ENCODE measurements around the gene AMT.

AMT gene, protein sequence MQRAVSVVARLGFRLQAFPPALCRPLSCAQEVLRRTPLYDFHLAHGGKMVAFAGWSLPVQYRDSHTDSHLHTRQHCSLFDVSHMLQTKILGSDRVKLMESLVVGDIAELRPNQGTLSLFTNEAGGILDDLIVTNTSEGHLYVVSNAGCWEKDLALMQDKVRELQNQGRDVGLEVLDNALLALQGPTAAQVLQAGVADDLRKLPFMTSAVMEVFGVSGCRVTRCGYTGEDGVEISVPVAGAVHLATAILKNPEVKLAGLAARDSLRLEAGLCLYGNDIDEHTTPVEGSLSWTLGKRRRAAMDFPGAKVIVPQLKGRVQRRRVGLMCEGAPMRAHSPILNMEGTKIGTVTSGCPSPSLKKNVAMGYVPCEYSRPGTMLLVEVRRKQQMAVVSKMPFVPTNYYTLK

GRCh38 chr3:49422379-49423248 is at the start of gene AMT:
AMT (minus strand) TSS chr3:49422473; CDS start chr3:49422450, 23 bp downstream.
- DNase-seq = no peak

DNA sequence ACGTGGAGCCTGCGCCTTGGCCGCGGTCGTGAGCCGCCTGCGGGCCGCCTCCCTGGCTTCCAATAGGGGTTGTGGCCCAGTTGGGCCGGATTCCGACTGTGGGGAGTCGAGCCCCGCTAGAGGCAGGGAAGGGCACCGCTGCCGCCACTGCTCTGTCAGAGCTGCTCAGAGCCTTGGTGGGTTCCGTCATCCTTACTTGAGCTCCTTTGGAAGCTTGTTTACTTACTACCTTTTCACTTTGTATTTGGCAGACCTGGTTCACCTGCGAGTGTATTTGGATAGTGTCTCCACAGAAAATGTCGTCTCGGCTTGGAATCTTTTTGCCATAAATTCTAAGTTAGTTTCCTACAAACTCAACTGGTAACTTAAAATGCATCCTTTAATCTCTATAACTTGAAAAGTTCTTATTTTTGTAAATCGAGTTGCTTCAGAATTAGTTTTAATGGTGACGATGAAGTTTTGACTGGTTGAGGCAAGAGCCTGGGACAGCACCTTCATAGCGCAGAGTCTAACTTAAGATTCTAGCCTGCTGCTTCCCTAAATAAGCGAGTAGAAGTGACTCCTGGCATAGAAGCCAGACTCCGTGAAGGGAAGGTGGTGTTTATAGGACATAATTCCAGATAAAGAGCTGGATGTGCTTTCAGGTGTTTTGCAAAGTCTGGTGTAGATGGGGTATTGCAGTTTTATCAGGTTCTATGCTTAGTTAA is 48.6 kb upstream of the AMT start:
- no peak for DNase-seq

DNA sequence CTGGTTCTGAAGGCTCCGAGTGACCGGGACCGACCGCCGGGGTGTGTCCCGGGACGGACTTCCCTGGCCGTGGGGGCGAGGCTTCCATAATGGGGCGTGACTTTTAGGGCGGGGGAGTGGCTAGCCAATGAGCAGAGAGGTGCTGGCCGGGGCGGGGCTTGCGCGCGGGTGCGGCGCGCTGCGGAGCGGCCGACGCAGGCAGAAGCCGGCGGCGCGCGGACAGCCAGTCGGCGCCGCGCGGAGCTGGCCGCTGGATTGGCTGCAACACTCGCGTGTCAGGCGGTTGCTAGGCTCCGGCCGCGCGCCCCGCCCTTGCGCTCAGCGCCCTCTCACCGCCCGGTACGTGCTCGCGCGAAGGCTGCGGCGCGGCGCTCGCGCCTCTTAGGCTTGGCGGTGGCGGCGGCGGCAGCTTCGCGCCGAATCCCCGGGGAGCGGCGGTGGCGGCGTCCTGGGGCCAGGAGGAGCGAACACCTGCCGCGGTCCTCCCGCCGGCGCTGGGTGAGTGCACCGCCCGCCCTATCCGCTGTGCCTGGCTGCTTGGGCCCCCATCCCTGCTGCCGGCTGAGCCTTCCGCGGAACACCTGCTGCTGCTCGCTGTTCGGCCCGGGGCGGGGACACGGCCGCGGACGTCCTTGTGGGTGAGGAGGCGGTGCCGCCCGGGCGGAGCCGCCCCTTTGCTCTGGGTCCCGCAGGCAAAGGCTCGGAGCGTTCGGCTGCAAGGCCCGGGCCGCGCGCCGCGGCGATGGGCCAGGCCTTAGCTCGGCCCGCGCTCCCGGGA is 47.9 kb upstream of the AMT start, which contains the start of gene DAG1:
TSS of gene DAG1 (plus strand) at position 332 of the 778 bp plus-strand sequence. CDS start 40,268 bp downstream, outside the sequence.
- DNase-seq = peak; percentile 73

GRCh38 chr3:49469037-49469935 is 47.0 kb upstream of the AMT start:
- no peak for DNase-seq

DNA sequence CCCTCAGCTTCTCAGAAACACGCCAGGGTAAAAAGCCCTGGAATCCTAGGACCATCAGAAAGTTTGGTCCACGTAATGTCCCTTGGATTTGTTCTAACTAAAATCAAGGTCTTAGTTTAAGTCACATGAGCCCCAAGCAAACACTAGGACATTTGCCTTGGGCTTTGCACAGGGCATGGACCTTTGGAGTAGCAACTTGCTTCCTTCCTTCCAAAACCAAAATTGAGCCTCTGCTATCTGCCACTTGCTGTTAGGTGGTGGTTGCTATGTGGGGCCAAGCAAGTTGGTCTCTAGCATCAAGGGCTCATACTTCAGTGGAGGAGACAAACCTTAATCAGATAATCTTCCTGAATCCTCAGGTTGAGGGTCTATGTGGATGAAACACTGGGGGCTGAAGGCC is 43.8 kb upstream of the AMT start:
- no peak for DNase-seq

DNA sequence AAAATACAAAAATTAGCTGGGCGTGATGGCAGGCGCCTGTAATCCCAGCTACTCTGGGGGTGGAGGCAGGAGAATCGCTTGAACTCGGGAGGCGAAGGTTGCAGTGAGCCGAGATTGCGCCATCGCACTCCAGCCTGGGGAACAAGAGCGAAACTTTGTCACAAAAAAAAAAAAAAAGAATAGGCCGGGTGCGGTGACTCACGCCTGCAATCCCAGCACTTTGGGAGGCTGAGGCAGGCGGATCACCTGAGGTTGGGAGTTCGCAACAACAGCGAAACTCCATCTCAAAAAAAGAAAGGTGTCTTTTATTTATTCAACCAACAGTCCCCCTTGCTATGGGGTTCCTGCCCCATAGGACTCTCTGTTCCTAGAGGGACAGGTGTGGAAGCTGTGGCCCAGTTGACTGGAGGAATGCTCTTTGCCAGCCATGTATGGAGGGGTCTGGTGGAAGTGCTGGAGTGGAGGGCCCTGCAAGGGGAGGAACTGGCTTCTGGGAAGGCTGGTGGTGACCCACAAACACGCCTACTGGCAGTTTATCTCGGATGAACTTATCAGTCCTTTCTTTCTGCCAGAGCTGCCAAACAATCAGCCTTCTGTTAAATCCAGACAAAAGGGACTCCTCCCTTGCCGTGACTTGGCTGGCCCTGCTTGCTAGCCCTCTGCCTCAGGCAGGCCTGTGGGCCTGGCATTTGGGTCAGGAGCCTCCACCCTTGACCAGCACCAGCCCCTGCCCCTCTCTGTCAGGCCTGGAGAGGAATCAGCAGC is 43.2 kb upstream of the AMT start:
- no peak for DNase-seq

- no peak for DNase-seq
Observed at GRCh38 chr3:49462222-49462621, 39.9 kb upstream of the AMT start.

- no peak for DNase-seq
Observed at GRCh38 chr3:49461443-49462171, 39.3 kb upstream of the AMT start.

DNA sequence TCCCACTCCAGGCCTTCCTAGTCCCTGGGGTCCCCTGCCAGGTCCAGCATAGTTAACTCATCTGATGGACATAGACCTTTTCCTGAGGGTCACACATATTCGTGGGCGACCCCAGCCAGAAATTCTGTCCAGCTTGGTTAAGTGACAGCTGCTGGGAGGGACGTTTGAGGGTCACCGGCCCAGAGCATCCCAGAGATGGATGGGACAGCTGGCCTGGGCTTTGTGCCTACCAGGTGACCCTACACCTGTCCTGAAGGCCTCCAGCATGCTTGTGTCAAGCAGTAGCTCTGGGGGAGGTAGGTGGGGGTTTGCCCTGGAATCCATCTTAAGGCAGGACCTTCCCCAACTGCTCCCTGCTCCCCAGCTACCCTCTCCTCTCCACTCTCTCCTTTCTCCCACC is 38.7 kb upstream of the AMT start:
- no peak for DNase-seq

- no peak for DNase-seq
Observed at GRCh38 chr3:49460188-49460890, 38.1 kb upstream of the AMT start.

DNA sequence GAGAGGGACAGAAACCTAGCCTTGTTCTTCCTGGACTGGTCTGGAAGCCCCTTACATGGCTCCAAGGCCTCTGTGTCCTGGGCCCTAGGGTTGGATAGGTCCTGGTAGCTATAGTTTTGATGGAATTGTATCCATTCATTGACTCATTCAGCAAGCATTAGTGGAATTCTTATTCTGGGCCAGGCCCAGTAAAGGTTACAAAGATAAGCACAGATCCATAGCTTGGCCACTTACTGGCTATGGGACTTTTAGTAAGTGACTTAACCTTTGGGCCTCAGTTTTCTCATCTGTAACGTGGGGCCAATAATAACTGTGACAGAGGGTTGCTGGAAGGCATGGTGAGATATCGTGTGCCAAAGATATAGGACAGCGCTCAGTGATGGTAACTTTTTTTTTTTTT is 34.2 kb upstream of the AMT start:
- no peak for DNase-seq

DNA sequence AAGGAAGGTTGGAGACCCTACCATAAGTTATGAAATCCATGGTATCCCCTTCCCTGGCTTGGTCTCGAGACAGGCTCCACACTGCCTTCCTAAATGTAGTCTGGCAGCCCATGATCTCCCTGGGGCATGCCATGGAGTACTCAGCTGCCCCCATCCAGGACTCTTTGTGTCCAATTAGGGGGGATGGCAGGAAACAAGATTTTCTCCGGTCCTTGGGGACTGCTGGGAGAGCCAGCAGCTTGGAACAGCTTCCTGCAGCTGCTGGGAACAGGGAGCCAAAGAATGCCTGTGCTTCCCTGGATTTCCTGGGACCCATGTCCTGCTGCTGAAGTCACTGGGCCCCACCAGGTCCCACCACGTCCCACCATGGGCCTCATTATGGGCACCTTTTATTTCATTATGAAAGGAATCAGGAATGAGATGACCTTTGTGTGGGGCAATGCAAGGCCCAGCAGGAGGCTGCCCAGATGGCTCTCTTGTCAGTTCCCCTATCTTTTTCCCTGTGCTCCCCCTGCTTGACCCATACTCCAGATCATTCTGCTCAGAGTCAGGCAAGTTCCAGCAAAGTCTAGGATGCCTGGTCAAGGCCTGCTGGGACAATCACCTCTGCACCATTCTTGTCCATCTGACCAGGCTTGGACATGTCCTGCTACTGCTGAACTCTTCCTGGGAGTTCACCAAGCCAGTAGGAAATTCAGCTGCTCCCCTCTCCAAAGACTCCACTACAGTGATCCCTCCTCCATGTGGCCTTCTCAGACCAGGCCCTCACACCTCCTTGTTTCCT is 32.8 kb upstream of the AMT start:
- no peak for DNase-seq

DNA sequence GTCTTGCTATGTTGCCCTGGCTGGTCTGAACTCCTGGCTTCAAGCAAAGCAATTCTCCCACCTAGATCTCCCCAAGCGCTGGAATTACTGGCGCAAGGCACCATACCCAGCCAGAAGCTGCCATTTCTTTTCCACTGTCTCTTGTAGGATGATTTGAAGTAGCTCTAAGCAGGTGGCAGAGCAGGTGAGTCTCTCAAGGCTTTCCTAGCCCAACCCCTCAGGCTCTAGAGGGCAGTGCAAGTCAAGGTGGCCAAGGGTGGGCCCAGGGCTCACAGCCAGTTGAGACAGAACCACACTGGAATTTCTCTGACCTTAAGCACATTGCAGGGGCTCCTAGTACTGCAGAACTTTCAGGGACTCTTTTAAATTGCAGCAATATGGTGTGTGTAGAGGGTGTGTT is 32.2 kb upstream of the AMT start:
- DNase-seq = no peak

GRCh38 chr3:49453621-49454020 is 31.3 kb upstream of the AMT start:
- no peak for DNase-seq

DNA sequence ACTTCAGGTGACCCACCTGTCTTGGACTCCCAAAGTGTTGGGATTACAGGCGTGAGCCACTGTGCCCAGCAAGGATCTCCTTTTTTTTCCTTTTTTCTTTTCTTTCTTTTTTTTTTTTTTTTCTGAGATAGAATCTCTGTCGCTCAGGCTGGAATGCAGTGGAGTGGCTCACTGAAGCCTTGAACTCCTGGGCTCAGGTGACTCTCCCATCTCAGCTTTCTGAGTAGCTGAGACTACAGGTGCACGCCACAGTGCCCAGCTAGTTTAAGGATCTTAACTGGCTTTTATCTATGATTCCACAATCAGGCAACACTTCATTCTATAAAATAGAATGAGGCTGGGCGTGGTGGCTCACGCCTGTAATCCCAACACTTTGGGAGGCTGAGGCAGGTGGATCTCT is 23.1 kb upstream of the AMT start:
- DNase-seq = no peak

DNA sequence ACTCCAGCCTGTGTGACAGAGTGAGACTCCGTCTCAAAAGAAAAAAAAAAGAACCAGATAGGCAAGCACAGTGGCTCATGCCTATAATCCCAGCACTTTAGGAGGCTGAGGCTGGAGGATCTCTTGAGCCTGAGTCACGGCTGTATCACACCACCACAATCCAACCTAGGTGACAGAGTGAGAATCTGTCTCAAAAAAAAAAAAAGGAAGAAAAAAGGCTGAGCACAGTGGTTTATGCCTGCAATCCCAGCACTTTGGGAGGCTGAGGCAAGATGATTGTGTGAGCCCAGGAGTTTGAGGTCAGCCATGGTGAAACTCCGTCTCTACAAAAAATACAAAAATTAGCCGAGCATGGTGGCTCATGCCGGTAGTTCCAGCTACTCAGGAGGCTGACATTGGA is 12.5 kb upstream of the AMT start:
- no peak for DNase-seq

- no peak for DNase-seq
Observed at GRCh38 chr3:49428752-49429080, 6.4 kb upstream of the AMT start.

- no peak for DNase-seq
Observed at GRCh38 chr3:49427586-49427985, 5.3 kb upstream of the AMT start.

DNA sequence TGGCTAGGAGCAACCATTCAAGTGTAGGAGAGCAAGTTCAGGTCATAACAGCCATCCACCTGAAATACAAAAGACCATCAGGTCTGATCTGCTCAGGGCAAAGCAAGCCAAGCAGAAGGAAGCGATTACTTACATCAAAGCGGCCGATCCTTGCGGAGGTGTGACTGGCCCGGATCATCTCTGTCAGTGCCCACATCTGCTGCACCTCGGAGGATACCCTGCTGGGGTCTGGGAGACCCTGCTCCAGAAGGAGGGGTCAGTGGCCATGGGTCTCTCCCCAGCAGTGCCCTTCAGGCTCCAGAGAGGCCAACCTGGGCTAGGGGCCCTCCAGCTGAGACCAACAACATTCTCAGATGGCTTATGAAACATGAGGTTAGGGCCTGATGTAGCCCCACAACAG is 2.5 kb upstream of the AMT start:
- DNase-seq = no peak

Measured in SHP77 treated with DMSO at 0.1 percent for 48 hours (cell line).